GM18873 (cell line): ENCODE data around the gene ZNF253.
A peak's percentile ranks its signal among the peaks of the same experiment; 100 is the strongest.
"Not testable (repeated sequence)": the region's sequence is repeated elsewhere in the genome, so short reads cannot be mapped to it uniquely, and the experiment has no call there.

Experiments used
- ATAC-seq: cut with Tn5 transposase; IDR thresholded peaks from one replicate; pipeline ENCODE4 v1.9.1; 2021; ENCODE audit warnings: mild to moderate bottlenecking, moderate library complexity, moderate number of reproducible peaks; ENCODE audit not compliant: unreplicated experiment, low FRiP score

The ZNF253 gene

GRCh38 chr19:19892055-19892941, 26.6 kb downstream of the ZNF253 start:
- not testable (repeated sequence) for ATAC-seq

GRCh38 chr19:19900139-19900728, 34.6 kb downstream of the ZNF253 start:
- no peak for ATAC-seq

GRCh38 chr19:19900729-19901444, 35.2 kb downstream of the ZNF253 start, which contains the start of gene ZNF93:
Gene ZNF93, plus strand, starts transcription at chr19:19900946. Its CDS starts 143 bp downstream, at chr19:19901089.
- ATAC-seq, result peak; percentile 93

GRCh38 chr19:19907551-19907950, 41.9 kb downstream of the ZNF253 start:
- not testable (repeated sequence) for ATAC-seq

- no peak for ATAC-seq
These were observed 44.0 kb downstream of the ZNF253 start for GRCh38 chr19:19909654-19910053.

- no peak for ATAC-seq
These were observed 45.5 kb downstream of the ZNF253 start for GRCh38 chr19:19911150-19911549.

- ATAC-seq, result no peak
These were observed 48.9 kb downstream of the ZNF253 start for GRCh38 chr19:19914596-19914995.

- not testable (repeated sequence) for ATAC-seq
These were observed 64.7 kb downstream of the ZNF253 start for GRCh38 chr19:19930417-19930816.

GRCh38 chr19:19933432-19934314, 68.0 kb downstream of the ZNF253 start:
- ATAC-seq, result not testable (repeated sequence)

- ATAC-seq, result no peak
These were observed 71.7 kb downstream of the ZNF253 start for GRCh38 chr19:19937403-19937802.

- no peak for ATAC-seq
These were observed 72.8 kb downstream of the ZNF253 start for GRCh38 chr19:19938449-19938848.

- no peak for ATAC-seq
These were observed 78.3 kb downstream of the ZNF253 start for GRCh38 chr19:19943848-19944582.
